ENCODE measurements around the gene SIMC1. TPM values are rescaled to one million over a fixed set of nuclear protein-coding genes. Genes with fewer than 3 reads are reported as not detected.
A peak's percentile ranks its signal among the peaks of the same experiment; 100 is the strongest.

Gene SIMC1
- total RNA-seq, 1 donor from 2014 or later: 19.7 TPM

DNA sequence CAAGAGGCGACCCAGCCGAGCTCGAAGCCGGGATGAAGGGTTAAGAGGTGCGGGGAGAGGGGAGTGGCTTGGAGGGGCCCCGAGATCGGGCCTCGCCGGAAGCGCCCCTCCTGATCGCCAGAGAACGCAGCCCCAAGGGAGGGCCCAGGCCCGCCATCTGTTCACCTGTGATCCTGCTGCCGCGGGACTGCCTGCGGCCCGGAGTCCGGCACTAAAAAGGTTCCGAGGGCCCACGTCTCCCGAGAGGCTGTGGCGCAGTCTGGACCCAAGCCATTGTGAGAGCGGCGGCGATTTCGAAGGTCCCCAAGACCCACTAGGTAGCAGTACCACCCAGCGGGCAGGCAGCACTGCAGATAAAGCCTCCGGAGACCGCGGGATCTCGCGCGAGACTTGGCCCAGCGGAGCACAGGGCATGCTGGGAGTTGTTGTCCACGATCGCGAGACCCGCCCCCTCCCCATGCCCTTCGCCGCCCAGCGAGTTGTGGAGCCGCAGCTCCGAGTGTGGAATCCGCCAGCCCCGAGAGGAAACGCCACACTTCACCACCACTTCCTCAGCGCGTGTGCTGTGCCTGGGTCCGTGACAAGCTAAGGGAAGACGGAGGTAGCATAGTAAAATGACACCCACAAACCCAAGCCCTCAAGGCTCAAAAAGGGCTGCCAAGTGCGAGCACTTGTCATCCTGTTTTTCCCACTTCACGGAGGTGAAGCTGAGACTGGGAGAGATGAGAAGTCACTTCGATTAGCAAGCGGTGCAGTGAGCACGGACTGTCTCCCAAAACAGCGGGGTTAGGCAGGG lies 123.4 kb downstream of the SIMC1 start, which contains the start of gene KIAA1191:
TSS of gene KIAA1191 (minus strand) at position 328 of the 796 bp plus-strand sequence. CDS start 2,256 bp downstream, outside the sequence.
- Mint-ChIP-seq H3K36me3 (ENCODE audit: unreplicated experiment) (peaks cover 9% of the 10 kb centered on the region), H3K27ac (ENCODE audit: unreplicated experiment) (peak within 1 kb of the TSS; percentile 90), H3K27me3 (ENCODE audit: unreplicated experiment) (no peaks in the 10 kb centered on the region), H3K4me3 (ENCODE audit: unreplicated experiment) (peak within 1 kb of the TSS; percentile 98), H3K4me1 (ENCODE audit: unreplicated experiment) (peaks cover 20% of the 10 kb centered on the region), H3K9me3 (ENCODE audit: unreplicated experiment) (no peaks in the 10 kb centered on the region)
- peak; percentile 96 for DNase-seq (ENCODE audit: extremely low spot score, unreplicated experiment)
- TF ChIP-seq, protein P1, sequence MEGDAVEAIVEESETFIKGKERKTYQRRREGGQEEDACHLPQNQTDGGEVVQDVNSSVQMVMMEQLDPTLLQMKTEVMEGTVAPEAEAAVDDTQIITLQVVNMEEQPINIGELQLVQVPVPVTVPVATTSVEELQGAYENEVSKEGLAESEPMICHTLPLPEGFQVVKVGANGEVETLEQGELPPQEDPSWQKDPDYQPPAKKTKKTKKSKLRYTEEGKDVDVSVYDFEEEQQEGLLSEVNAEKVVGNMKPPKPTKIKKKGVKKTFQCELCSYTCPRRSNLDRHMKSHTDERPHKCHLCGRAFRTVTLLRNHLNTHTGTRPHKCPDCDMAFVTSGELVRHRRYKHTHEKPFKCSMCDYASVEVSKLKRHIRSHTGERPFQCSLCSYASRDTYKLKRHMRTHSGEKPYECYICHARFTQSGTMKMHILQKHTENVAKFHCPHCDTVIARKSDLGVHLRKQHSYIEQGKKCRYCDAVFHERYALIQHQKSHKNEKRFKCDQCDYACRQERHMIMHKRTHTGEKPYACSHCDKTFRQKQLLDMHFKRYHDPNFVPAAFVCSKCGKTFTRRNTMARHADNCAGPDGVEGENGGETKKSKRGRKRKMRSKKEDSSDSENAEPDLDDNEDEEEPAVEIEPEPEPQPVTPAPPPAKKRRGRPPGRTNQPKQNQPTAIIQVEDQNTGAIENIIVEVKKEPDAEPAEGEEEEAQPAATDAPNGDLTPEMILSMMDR (IDR thresholded peaks at IDR 0.05): peak; percentile 37

- peak overlapping the region; percentile 90 for H3K27ac Mint-ChIP-seq (ENCODE audit: unreplicated experiment)
- H3K9me3 Mint-ChIP-seq (ENCODE audit: unreplicated experiment): no peaks in the 10 kb centered on the region
- TF ChIP-seq, protein P1 (IDR thresholded peaks at IDR 0.05): no peak
- peak overlapping the region; percentile 98 for H3K4me3 Mint-ChIP-seq (ENCODE audit: unreplicated experiment)
- DNase-seq (ENCODE audit: extremely low spot score, unreplicated experiment): no peak
- H3K36me3 Mint-ChIP-seq (ENCODE audit: unreplicated experiment): peaks cover 9% of the 10 kb centered on the region
- peaks cover 21% of the 10 kb centered on the region for H3K4me1 Mint-ChIP-seq (ENCODE audit: unreplicated experiment)
- H3K27me3 Mint-ChIP-seq (ENCODE audit: unreplicated experiment): no peaks in the 10 kb centered on the region
Observed at GRCh38 chr5:176362233-176362490, 123.9 kb downstream of the SIMC1 start.

GRCh38 chr5:176364765-176365350 lies 126.6 kb downstream of the SIMC1 start:
- Mint-ChIP-seq H3K4me3 (ENCODE audit: unreplicated experiment) (peak overlapping the region; percentile 66), H3K27me3 (ENCODE audit: unreplicated experiment) (no peaks in the 10 kb centered on the region), H3K36me3 (ENCODE audit: unreplicated experiment) (peaks cover 14% of the 10 kb centered on the region), H3K27ac (ENCODE audit: unreplicated experiment) (peak overlapping the region; percentile 38), H3K4me1 (ENCODE audit: unreplicated experiment) (peaks cover 14% of the 10 kb centered on the region), H3K9me3 (ENCODE audit: unreplicated experiment) (no peaks in the 10 kb centered on the region)
- TF ChIP-seq, protein P1 (IDR thresholded peaks at IDR 0.05): no peak
- no peak for DNase-seq (ENCODE audit: extremely low spot score, unreplicated experiment)

DNA sequence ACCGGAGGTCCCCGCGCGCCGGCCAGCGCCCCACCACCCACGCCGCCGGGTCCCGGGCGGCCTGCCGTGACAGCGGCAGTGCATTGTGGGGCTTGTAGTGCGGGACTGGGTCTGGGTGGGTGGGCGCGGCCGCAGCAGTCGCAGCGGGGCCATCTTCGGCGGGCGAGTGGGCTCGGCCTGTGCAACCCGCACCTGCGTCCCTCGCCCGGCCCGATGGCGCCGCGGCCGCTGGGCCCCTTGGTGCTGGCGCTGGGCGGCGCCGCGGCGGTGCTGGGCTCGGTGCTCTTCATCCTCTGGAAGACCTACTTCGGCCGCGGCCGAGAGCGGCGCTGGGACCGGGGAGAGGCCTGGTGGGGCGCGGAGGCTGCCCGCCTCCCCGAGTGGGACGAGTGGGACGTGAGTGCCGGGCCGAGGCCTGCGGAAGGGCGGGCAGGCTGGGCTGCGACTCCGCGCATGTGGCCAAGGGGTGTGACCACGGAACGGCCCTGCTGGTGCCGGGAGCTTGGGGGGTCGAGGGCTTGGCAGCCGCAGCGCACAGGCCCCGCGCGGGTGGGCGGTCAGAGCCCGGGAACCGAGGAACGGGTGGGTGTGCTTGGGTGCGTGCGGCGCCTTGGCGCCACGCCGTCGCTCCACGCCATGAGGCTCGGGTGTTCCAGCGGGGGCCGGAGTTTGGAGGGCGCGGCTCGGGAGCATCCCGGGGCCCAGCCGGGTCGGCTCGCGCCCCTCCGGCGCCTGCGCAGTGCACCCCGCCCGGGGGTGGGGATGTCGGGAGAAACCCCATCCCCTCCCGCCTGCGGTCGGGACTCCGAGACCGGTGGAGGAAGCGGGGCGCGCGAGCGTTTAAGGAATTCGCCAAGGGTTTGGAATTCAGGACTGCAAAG lies 127.4 kb downstream of the SIMC1 start, which contains the start of gene ARL10:
TSS of gene ARL10 (plus strand) at position 137 of the 881 bp plus-strand sequence. CDS start at position 214, 77 bp downstream.
- no peaks in the 10 kb centered on the region for H3K27me3 Mint-ChIP-seq (ENCODE audit: unreplicated experiment)

More for the DNA sequence above, 127.4 kb downstream of the SIMC1 start, which contains the start of gene ARL10:
- DNase-seq (ENCODE audit: extremely low spot score, unreplicated experiment): peak; percentile 87
- TF ChIP-seq, protein P1 (IDR thresholded peaks at IDR 0.05): no peak
- Mint-ChIP-seq H3K27ac (ENCODE audit: unreplicated experiment) (peak within 1 kb of the TSS; percentile 38), H3K9me3 (ENCODE audit: unreplicated experiment) (no peaks in the 10 kb centered on the region), H3K4me3 (ENCODE audit: unreplicated experiment) (peak within 1 kb of the TSS; percentile 72), H3K36me3 (ENCODE audit: unreplicated experiment) (peaks cover 20% of the 10 kb centered on the region), H3K4me1 (ENCODE audit: unreplicated experiment) (peaks cover 13% of the 10 kb centered on the region)

Measured in osteocyte (in vitro differentiated cells).